H1 (cell line): ENCODE measurements around the gene MRPS34. TPM values are rescaled to one million over a fixed set of nuclear protein-coding genes. Genes with fewer than 3 reads are reported as not detected.

Experiments
- CTCF ChIA-PET: fragments of 300-600 bp; sonication (Branson Sonifier 250); formaldehyde crosslinking; loops from one replicate; lab custom pipeline; 2021; ENCODE audit not compliant: partially characterized antibody; lab: Charles Lee
- POLR2A ChIA-PET: fragments of 300-600 bp; sonication (Branson Sonifier 250); formaldehyde crosslinking; loops from one replicate; lab custom pipeline; 2021; ENCODE audit warnings: inconsistent platforms; ENCODE audit not compliant: partially characterized antibody; lab: Charles Lee
- DNase-seq, 2 experiments: peaks; one replicate each; pipeline versions ENCODE4 v3.0.0 to v3.0.0-alpha.2; 2010 to 2022; ENCODE audit warnings: low spot score in 2 of 2, low read depth in 1 of 2, mixed read lengths in 1 of 2
- FAIRE-seq: peaks from 2 replicates; lab custom pipeline; 2011; peaks lifted over from hg19 to GRCh38; lab: Jason Lieb, UNC
- H2AFZ ChIP-seq: 2 replicates; pipeline ENCODE4 v1.8.1; 2012; ENCODE audit warnings: low read length, inconsistent platforms
- H2AK5ac ChIP-seq: 2 replicates; pipeline ENCODE4 v1.6.1; 2013; ENCODE audit warnings: low read depth, low read length
- H2BK120ac ChIP-seq: replicated peaks from 2 replicates; pipeline ENCODE3; 2013; ENCODE audit warnings: low read depth, low read length, inconsistent platforms
- H2BK12ac ChIP-seq: 2 replicates; pipeline ENCODE4 v1.6.1; 2013; ENCODE audit warnings: low read depth, low read length
- H2BK15ac ChIP-seq: 2 replicates; pipeline ENCODE4 v1.6.1; 2013; ENCODE audit warnings: low read length
- H2BK20ac ChIP-seq: 2 replicates; pipeline ENCODE4 v1.6.1; 2013; ENCODE audit warnings: low read length
- H2BK5ac ChIP-seq: 2 replicates; pipeline ENCODE4 v1.6.1; 2013; ENCODE audit warnings: low read depth, low read length
- H3K14ac ChIP-seq: 2 replicates; pipeline ENCODE4 v1.6.1; 2013; ENCODE audit warnings: inconsistent platforms; ENCODE audit not compliant: insufficient read length
- H3K18ac ChIP-seq: 2 replicates; pipeline ENCODE4 v1.6.1; 2013; ENCODE audit warnings: low read length; ENCODE audit errors: extremely low read depth
- H3K23ac ChIP-seq: 2 replicates; pipeline ENCODE4 v1.6.1; 2013; ENCODE audit warnings: inconsistent platforms; ENCODE audit not compliant: insufficient read length
- H3K23me2 ChIP-seq: 2 replicates; pipeline ENCODE4 v1.6.1; 2013; ENCODE audit warnings: low read depth, low read length
- H3K27ac ChIP-seq: 2 replicates; pipeline ENCODE4 v1.6.1; 2011; ENCODE audit warnings: low read depth, low read length, inconsistent platforms
- H3K27me3 ChIP-seq, 4 experiments: replicated peaks in 1 of 4; 1 replicate in 1 of 4; 2 replicates in 3 of 4; pipeline versions ENCODE4 v1.6.1 to v1.8.1; 2011 to 2013; ENCODE audit warnings: low read length in 3 of 4, mild to moderate bottlenecking in 3 of 4, inconsistent platforms in 2 of 4, mixed read lengths in 2 of 4, moderate library complexity in 1 of 4; ENCODE audit not compliant: control insufficient read depth in 3 of 4, insufficient read depth in 3 of 4; ENCODE audit errors: extremely low read depth in 1 of 4
- H3K36me3 ChIP-seq, 4 experiments: 2 replicates each; pipeline versions ENCODE4 v1.6.1 to v1.8.1; 2011 to 2013; ENCODE audit warnings: mild to moderate bottlenecking in 4 of 4, low read length in 3 of 4, moderate library complexity in 2 of 4, control low read depth in 1 of 4, inconsistent platforms in 1 of 4; ENCODE audit not compliant: insufficient read depth in 4 of 4, control insufficient read depth in 2 of 4
- H3K4ac ChIP-seq: replicated peaks from 2 replicates; pipeline ENCODE3; 2013; ENCODE audit warnings: low read length, low read depth, mixed read lengths, inconsistent platforms; ENCODE audit not compliant: insufficient read length
- H3K4me1 ChIP-seq, 4 experiments: replicated peaks in 1 of 4; 1 replicate in 1 of 4; 2 replicates in 3 of 4; pipeline versions ENCODE4 v1.6.1 to v1.8.1; 2011 to 2013; ENCODE audit warnings: low read length in 3 of 4, inconsistent platforms in 2 of 4, mixed read lengths in 1 of 4; ENCODE audit not compliant: insufficient read depth in 4 of 4, control insufficient read depth in 3 of 4
- H3K4me2 ChIP-seq, 2 experiments: 2 replicates each; pipeline versions ENCODE4 v1.6.1 to v1.8.1; 2011 to 2013; ENCODE audit warnings: low read depth in 2 of 2, low read length in 2 of 2, control low read depth in 1 of 2, inconsistent platforms in 1 of 2, mild to moderate bottlenecking in 1 of 2; ENCODE audit not compliant: insufficient read depth in 1 of 2
- H3K4me3 ChIP-seq, 4 experiments: fragments of 200-600, 300-600 bp in 1 of 4; sonication (generic), shearing (Covaris generic), sonication (Bioruptor Twin) in 1 of 4; 2 replicates each; pipeline versions ENCODE4 v1.5.1 to v1.8.1; 2011 to 2016; ENCODE audit warnings: low read length in 4 of 4, low read depth in 3 of 4, control low read depth in 2 of 4, inconsistent platforms in 2 of 4, mild to moderate bottlenecking in 2 of 4, mixed read lengths in 1 of 4, moderate library complexity in 1 of 4; ENCODE audit not compliant: insufficient read depth in 2 of 4; ENCODE audit errors: extremely low read depth in 1 of 4
- H3K56ac ChIP-seq: replicated peaks from 2 replicates; pipeline ENCODE3; 2013; ENCODE audit warnings: low read depth, mild to moderate bottlenecking, mixed read lengths, low read length, inconsistent platforms; ENCODE audit not compliant: insufficient read length
- H3K79me1 ChIP-seq: 2 replicates; pipeline ENCODE4 v1.6.1; 2013; ENCODE audit warnings: low read depth, low read length, control low read depth
- H3K79me2 ChIP-seq, 2 experiments: 2 replicates each; pipeline versions ENCODE4 v1.6.1 to v1.8.1; 2012 to 2013; ENCODE audit warnings: low read length in 2 of 2, mild to moderate bottlenecking in 2 of 2, inconsistent platforms in 1 of 2; ENCODE audit not compliant: insufficient read depth in 2 of 2, control insufficient read depth in 1 of 2
- H3K9ac ChIP-seq, 4 experiments: replicated peaks in 1 of 4; 1 replicate in 1 of 4; 2 replicates in 3 of 4; pipeline versions ENCODE4 v1.6.1 to v1.8.1; 2011 to 2013; ENCODE audit warnings: low read depth in 3 of 4, low read length in 3 of 4, control low read depth in 2 of 4, mild to moderate bottlenecking in 2 of 4, moderate library complexity in 2 of 4, inconsistent platforms in 1 of 4; ENCODE audit errors: extremely low read depth in 1 of 4
- H3K9me3 ChIP-seq, 2 experiments: 2 replicates each; pipeline versions ENCODE4 v1.6.1 to v1.8.1; 2012 to 2013; ENCODE audit warnings: mild to moderate bottlenecking in 2 of 2, moderate library complexity in 2 of 2, control low read depth in 1 of 2, inconsistent platforms in 1 of 2, low read depth in 1 of 2, low read length in 1 of 2, mixed read lengths in 1 of 2; ENCODE audit not compliant: insufficient read depth in 2 of 2
- H4K20me1 ChIP-seq, 2 experiments: replicated peaks in 1 of 2; 2 replicates each; pipeline versions ENCODE3 to v1.8.1; 2011 to 2013; ENCODE audit warnings: inconsistent platforms in 2 of 2, low read length in 2 of 2, mild to moderate bottlenecking in 1 of 2; ENCODE audit not compliant: insufficient read depth in 2 of 2, control insufficient read depth in 1 of 2
- H4K5ac ChIP-seq: 2 replicates; pipeline ENCODE4 v1.6.1; 2013; ENCODE audit warnings: low read length, low read depth, mixed read lengths, inconsistent platforms; ENCODE audit not compliant: insufficient read length
- H4K8ac ChIP-seq: 2 replicates; pipeline ENCODE4 v1.8.0; 2013; ENCODE audit warnings: mild to moderate bottlenecking, moderate library complexity, low read length, inconsistent platforms; ENCODE audit not compliant: insufficient read depth; ENCODE audit errors: extremely low read depth
- H4K91ac ChIP-seq: replicated peaks from 2 replicates; pipeline ENCODE3; 2013; ENCODE audit warnings: low read length, mixed read lengths, inconsistent platforms; ENCODE audit not compliant: insufficient read length
- ASH2L ChIP-seq: fragments of 200-600, 300-600 bp; sonication (generic); IDR thresholded peaks from one replicate; pipeline ENCODE4 v1.7.1; 2017; ENCODE audit warnings: low read length
- CREB1 ChIP-seq: IDR thresholded peaks from 2 replicates; pipeline ENCODE4 v1.6.1; 2012; ENCODE audit warnings: inconsistent platforms
- HDAC6 ChIP-seq: IDR thresholded peaks from one replicate; pipeline ENCODE4 v1.7.1; 2012; ENCODE audit warnings: low read depth, mild to moderate bottlenecking, inconsistent platforms, low read length, moderate library complexity
- JUN ChIP-seq: IDR thresholded peaks from 2 replicates; pipeline ENCODE4 v1.6.1; 2011; ENCODE audit warnings: low read depth, mild to moderate bottlenecking, improper control_type of control experiment, low read length
- KDM1A ChIP-seq: fragments of 200-600, 300-600 bp; sonication (generic); IDR thresholded peaks from 2 replicates; pipeline ENCODE4 v1.7.1; 2016; ENCODE audit warnings: mild to moderate bottlenecking, low read length, borderline replicate concordance
- RNF2 ChIP-seq: fragments of 200-900, 300-1000 bp; sonication (generic); IDR thresholded peaks from 2 replicates; pipeline ENCODE4 v1.7.1; 2016; ENCODE audit warnings: borderline replicate concordance, low read depth, mild to moderate bottlenecking, antibody characterized with exemption, low read length; ENCODE audit not compliant: poor library complexity, severe bottlenecking; ENCODE audit errors: missing control alignments
- SP1 ChIP-seq: IDR thresholded peaks from 2 replicates; pipeline ENCODE4 v1.6.1; 2011; ENCODE audit warnings: low read depth, low read length
- SP2 ChIP-seq: IDR thresholded peaks from 2 replicates; pipeline ENCODE4 v1.6.1; 2012; ENCODE audit warnings: mild to moderate bottlenecking, low read length, inconsistent platforms
- SRF ChIP-seq: IDR thresholded peaks from 2 replicates; pipeline ENCODE4 v1.6.1; 2011; ENCODE audit warnings: mild to moderate bottlenecking, low read depth, low read length, moderate library complexity
- SUZ12 ChIP-seq: fragments of 200-600 bp; sonication (generic); IDR thresholded peaks from 2 replicates; pipeline ENCODE4 v1.6.1; 2012; ENCODE audit warnings: mild to moderate bottlenecking, inconsistent platforms, low read length, moderate library complexity, mixed read lengths
- TAF7 ChIP-seq: optimal IDR thresholded peaks from 2 replicates; pipeline ENCODE3; 2011; ENCODE audit warnings: low read depth, mild to moderate bottlenecking, inconsistent platforms, low read length, moderate library complexity, borderline replicate concordance
- TBP ChIP-seq: IDR thresholded peaks from 2 replicates; pipeline ENCODE4 v1.6.1; 2011; ENCODE audit warnings: low read depth, low read length, improper control_type of control experiment
- YY1 ChIP-seq: IDR thresholded peaks from 2 replicates; pipeline ENCODE4 v1.6.1; 2011; ENCODE audit warnings: low read depth, mild to moderate bottlenecking, low read length
- ZNF274 ChIP-seq: IDR thresholded peaks from 2 replicates; pipeline ENCODE4 v1.7.0; 2012; ENCODE audit warnings: low read length, borderline replicate concordance; ENCODE audit errors: extremely low read depth
- WGBS, 2 experiments: shearing (Covaris generic) in 1 of 2; methylation state at CpG; one replicate each; pipeline versions ENCODE4 v1.1.6 to v1.1.7; 2013 to 2015; ENCODE audit warnings: low lambda C conversion rate in 2 of 2, mixed read lengths in 2 of 2, inconsistent platforms in 1 of 2, low coverage in 1 of 2, missing lambda C conversion rate in 1 of 2; ENCODE audit not compliant: insufficient replicate concordance in 2 of 2, insufficient coverage in 1 of 2, insufficient read length in 1 of 2; ENCODE audit errors: extremely low coverage in 1 of 2, missing lambda C conversion rate in 1 of 2; 5-methylcytosine and 5-hydroxymethylcytosine counted together
- polyA plus RNA-seq, 7 experiments: library from polyadenylated mRNA; depleted of rRNA in 3 of 7; stranded (reverse) in 5 of 7; unstranded in 2 of 7; fragments of >200 nt in 5 of 7; fragments of 200-250 nt in 2 of 7; gene quantifications; 1 replicate in 5 of 7; 2 replicates in 1 of 7; 4 replicates in 1 of 7; pipeline versions ENCODE4 v1.2.1 to v1.2.3, GENCODE V29; 2011 to 2013; ENCODE audit warnings: missing spikeins in 2 of 7, mixed read lengths in 2 of 7
- total RNA-seq: library from RNA; stranded (reverse); fragmentation: NEBNext Ultra II Directional; extraction: Animal tissue kit (Norgen Biotek cat#: 25700); gene quantifications from 2 replicates; pipeline ENCODE4 v1.2.1, GENCODE V29; 2021

The MRPS34 gene
- total and polyA plus RNA-seq, 2 of the 8 experiments (the other 6 are each of a cell fraction or from before 2014, with no cell fraction given), result 168 to 252 TPM

DNA sequence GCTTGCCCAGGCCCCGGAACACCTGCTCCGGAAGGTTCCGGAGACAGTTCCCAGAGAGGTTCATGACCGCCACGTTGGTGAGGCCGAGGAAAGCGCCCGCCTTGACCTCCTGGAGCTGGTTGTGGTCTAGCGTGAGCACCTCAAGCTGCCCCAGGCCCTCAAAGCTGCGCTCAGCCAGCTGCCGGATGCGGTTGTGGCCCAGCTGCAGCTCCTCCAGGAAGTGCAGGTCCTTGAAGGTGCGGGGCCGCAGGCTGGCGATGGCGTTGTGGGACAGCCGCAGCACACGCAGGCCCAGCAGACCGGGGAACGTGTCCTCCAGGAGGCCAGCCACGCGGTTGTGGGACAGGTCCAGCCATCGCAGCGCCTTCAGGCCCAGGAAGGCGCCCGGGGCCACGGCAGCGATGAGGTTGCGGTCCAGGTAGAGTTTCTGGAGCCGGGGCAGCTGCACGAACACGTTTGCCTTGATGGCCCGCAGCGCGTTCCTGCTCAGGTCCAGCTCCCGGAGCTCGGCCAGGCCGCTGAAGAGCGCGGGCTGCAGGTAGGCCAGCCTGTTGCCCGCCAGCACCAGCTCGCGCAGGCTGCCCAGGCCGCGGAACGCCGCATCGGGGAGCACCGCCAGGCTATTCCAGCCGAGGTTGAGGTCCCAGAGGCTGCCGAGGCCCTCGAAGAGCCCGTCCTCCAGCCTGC lies 18.5 kb upstream of the MRPS34 start:
- H2AK5ac ChIP-seq, result no peak overlapping the region
- no peak overlapping the region for H2BK5ac ChIP-seq
- no peak overlapping the region for H2BK120ac ChIP-seq
- H3K79me2 ChIP-seq, result peaks cover 0 to 4% of the 10 kb centered on the region in 2 experiments; a peak in 2 of 4 replicates
- no peak overlapping the region for H3K56ac ChIP-seq
- 90% methylated on average over 48 of the region's 53 CpGs; no CpG with 5 or more reads in 1 of the 2 experiments for WGBS, 2 experiments
- DNase-seq (no peak), FAIRE-seq (no peak)
- no peak overlapping the region for H3K14ac ChIP-seq
- H3K18ac ChIP-seq, result no peak overlapping the region
- no peak overlapping the region for H3K9ac ChIP-seq
- no peak overlapping the region for H3K4me3 ChIP-seq
- H3K36me3 ChIP-seq, result peaks cover 0 to 42% (median 2%) of the 10 kb centered on the region in 4 experiments; a peak in 4 of 8 replicates
- H2AFZ ChIP-seq, result no peak overlapping the region
- peaks cover 2% of the 10 kb centered on the region for H3K79me1 ChIP-seq
- POLR2A ChIA-PET, result interaction anchor here (0.6 to 4.2 kb wide), 7 partner anchors 9 to 113 kb away, joined by 3 to 26 read pairs (median 3); partner anchors contain the start of genes EME2, JPT2, MRPS34 and NME3
- H3K23ac ChIP-seq, result no peak overlapping the region
- no peaks in the 10 kb centered on the region for H3K4me1 ChIP-seq
- H4K8ac ChIP-seq, result peak overlapping the region; percentile 25; the same call in 1 of the 2 replicates
- H3K4ac ChIP-seq, result no peak overlapping the region
- no peaks in the 10 kb centered on the region for H3K27me3 ChIP-seq
- H4K91ac ChIP-seq, result no peak overlapping the region
- no peaks in the 10 kb centered on the region; a peak in 1 of 4 replicates for H3K9me3 ChIP-seq
- H3K4me2 ChIP-seq, result no peak overlapping the region
- no peaks in the 10 kb centered on the region for H3K23me2 ChIP-seq
- no peak overlapping the region for H2BK12ac ChIP-seq
- no peak overlapping the region for H3K27ac ChIP-seq
- no peak overlapping the region for H2BK20ac ChIP-seq
- peaks cover 6 to 7% of the 10 kb centered on the region in 2 experiments for H4K20me1 ChIP-seq
- no peak overlapping the region for H4K5ac ChIP-seq
- CTCF ChIA-PET, result interaction anchor here (0.8 to 1.3 kb wide), 4 partner anchors 9 to 67 kb away, joined by 3 to 5 read pairs (median 3); partner anchors contain the start of genes NUBP2 and SPSB3
- H2BK15ac ChIP-seq, result no peak overlapping the region
- TF ChIP-seq SP2 (no peak), YY1 (no peak), TBP (no peak), KDM1A (no peak), SRF (no peak), RNF2 (no peak), JUN (no peak), ZNF274 (no peak), CREB1 (no peak), TAF7 (no peak), HDAC6 (no peak), SP1 (no peak), SUZ12 (no peak), ASH2L (no peak)
